GM23248 (cell line): ENCODE measurements around the gene TM9SF3.

Source experiments
- EZH2 ChIP-seq: fragments of 200-600 bp; sonication (generic); IDR thresholded peaks from 2 replicates; pipeline ENCODE4 v1.6.1; 2018; ENCODE audit warnings: antibody characterized with exemption, mild to moderate bottlenecking; ENCODE audit not compliant: insufficient read depth, poor library complexity, severe bottlenecking
- EZH2phosphoT487 ChIP-seq: fragments of 200-600 bp; sonication (generic); IDR thresholded peaks from 2 replicates; pipeline ENCODE4 v1.6.1; 2018; ENCODE audit warnings: antibody characterized with exemption, moderate library complexity, mild to moderate bottlenecking, low read depth; ENCODE audit not compliant: insufficient read depth

DNA sequence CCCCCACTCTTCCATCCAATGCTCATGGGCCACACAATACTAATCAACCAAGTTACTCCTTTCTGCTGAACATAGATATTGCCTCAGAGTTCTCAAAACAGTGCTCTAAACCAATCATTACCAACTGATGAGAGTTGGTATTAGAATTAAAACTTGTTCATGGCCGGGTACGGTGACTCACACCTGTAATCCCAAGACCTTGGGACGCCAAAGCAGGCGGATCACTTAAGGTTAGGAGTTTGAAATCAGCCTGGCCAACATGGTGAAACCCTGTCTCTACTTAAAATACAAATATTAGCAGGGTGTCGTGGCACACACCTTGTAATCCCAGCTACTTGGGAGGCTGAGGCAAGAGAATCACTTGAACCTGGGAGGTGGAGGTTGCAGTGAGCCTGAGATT is 8.2 kb downstream of the TM9SF3 start:
- TF ChIP-seq EZH2 (no peak), EZH2phosphoT487 (no peak)
